ENCODE results near the gene NDUFS2. TPM values are rescaled to one million over a fixed set of nuclear protein-coding genes. Genes with fewer than 3 reads are reported as not detected.

NDUFS2 gene
- total and polyA plus RNA-seq, 9 of the 15 experiments (the other 6 are each of a cell fraction or from before 2014, with no cell fraction given), result 70.0 to 176 (median 141) TPM

DNA sequence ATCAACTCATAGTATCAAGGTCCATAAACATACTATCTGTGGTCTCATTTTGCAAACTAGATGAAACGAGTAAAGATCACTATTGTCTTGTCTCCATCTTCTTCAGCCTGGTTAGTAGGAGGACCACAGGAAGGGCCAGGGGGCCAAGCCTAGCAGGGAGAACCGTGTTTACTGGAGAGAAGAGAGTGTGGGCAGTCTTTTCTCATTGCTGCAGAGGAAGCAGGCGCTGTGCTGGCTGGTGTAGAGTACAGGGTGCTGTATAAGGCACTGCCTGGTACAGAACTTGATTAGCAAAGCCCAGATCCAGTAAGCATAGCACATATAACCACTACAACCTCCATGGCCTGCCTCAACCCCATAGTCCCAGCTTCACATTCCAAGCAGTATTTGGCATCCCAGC lies 14.9 kb upstream of the NDUFS2 start:
- peak overlapping the region; percentile 76 for H2AFZ ChIP-seq (ENCODE audit: low read depth, low read length)
- intact Hi-C loops (cut with micrococcal nuclease), result no loop called here
- H3K4me1 ChIP-seq (replicated peaks in 1 of 2; ENCODE audit: control insufficient read depth in 2 of 2, insufficient read depth in 2 of 2, low read length in 2 of 2), result peaks cover 17 to 29% of the 10 kb centered on the region in 2 experiments
- peak overlapping the region; percentile 2; the same call in 1 of the 2 replicates for H3K4me2 ChIP-seq (ENCODE audit: insufficient read depth, low read length)
- no peaks in the 10 kb centered on the region for H3K9me3 ChIP-seq (replicated peaks; ENCODE audit: control insufficient read depth, insufficient read depth, low read depth, low read length)
- FAIRE-seq (peak; percentile 51), ATAC-seq (peak; percentile 30), DNase-seq (ENCODE audit: extremely low read depth in 1 of 4, low spot score in 3 of 4) (no peak)
- H3K9me1 ChIP-seq (ENCODE audit: control insufficient read depth, insufficient read depth, low read length), result no peaks in the 10 kb centered on the region
- H3K27ac ChIP-seq (ENCODE audit: extremely low read depth, low read depth, low read length), result no peak overlapping the region
- POLR2A ChIA-PET, result interaction anchor here (0.6 to 1.1 kb wide), 2 partner anchors 21 to 25 kb away, joined by 3 read pairs; no protein-coding TSS in a partner anchor
- no peak overlapping the region for H3K4me3 ChIP-seq
- no peaks in the 10 kb centered on the region for H3K79me2 ChIP-seq (ENCODE audit: control insufficient read depth, insufficient read depth, low read length)
- H3K27me3 ChIP-seq (ENCODE audit: control insufficient read depth in 2 of 2, insufficient read depth in 2 of 2, low read length in 2 of 2), result no peaks in the 10 kb centered on the region
- 43% methylated on average over 3 of the region's 3 CpGs for WGBS (ENCODE audit: insufficient coverage, low coverage, missing lambda C conversion rate)
- H3K9ac ChIP-seq (ENCODE audit: insufficient read depth in 1 of 2, low read depth in 2 of 2, low read length in 2 of 2), result no peak overlapping the region
- CTCF ChIA-PET (ENCODE audit: low intra/inter-chr PET ratio), result no interaction called here
- in situ Hi-C loops (cut with MboI), result no loop called here
- no peaks in the 10 kb centered on the region for H3K36me3 ChIP-seq (ENCODE audit: control insufficient read depth, insufficient read depth, low read length)
- BruUV-seq (replicated peaks), result no TSS peak
- no peaks in the 10 kb centered on the region for H4K20me1 ChIP-seq (replicated peaks; ENCODE audit: control insufficient read depth, insufficient read depth, low read length)
- TF ChIP-seq, protein P1, sequence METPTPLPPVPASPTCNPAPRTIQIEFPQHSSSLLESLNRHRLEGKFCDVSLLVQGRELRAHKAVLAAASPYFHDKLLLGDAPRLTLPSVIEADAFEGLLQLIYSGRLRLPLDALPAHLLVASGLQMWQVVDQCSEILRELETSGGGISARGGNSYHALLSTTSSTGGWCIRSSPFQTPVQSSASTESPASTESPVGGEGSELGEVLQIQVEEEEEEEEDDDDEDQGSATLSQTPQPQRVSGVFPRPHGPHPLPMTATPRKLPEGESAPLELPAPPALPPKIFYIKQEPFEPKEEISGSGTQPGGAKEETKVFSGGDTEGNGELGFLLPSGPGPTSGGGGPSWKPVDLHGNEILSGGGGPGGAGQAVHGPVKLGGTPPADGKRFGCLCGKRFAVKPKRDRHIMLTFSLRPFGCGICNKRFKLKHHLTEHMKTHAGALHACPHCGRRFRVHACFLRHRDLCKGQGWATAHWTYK (CRISPR knock-in tag; IDR thresholded peaks at IDR 0.05), result no peak
- TF ChIP-seq ZNF717 (CRISPR knock-in tag; IDR thresholded peaks at IDR 0.05) (no peak), ZBTB5 (IDR thresholded peaks at IDR 0.05) (no peak), ZNF354B (CRISPR knock-in tag; IDR thresholded peaks at IDR 0.05) (no peak), ZFPM2 (CRISPR knock-in tag; IDR thresholded peaks at IDR 0.05) (no peak), CHCHD3 (CRISPR knock-in tag; IDR thresholded peaks at IDR 0.05) (no peak), ZNF77 (CRISPR knock-in tag; IDR thresholded peaks at IDR 0.05) (no peak), HLTF (IDR thresholded peaks at IDR 0.05) (no peak), HDAC3 (IDR thresholded peaks at IDR 0.05; ENCODE audit: borderline replicate concordance, partially characterized antibody) (no peak), CC2D1A (IDR thresholded peaks at IDR 0.05) (no peak)
